Naive B cell (primary cell): Measurements from ENCODE around the gene PRPH. TPM values are rescaled to one million over a fixed set of nuclear protein-coding genes. Genes with fewer than 3 reads are reported as not detected.

Experiments used
- ATAC-seq, 2 donors: fragments of 150-1000 bp; cut with Tn5 transposase; 2 replicates each; pipeline ENCODE4 v1.10.0; 2021; ENCODE audit warnings: low read depth in 2 of 2, mild to moderate bottlenecking in 2 of 2, moderate library complexity in 2 of 2
- DNase-seq: peaks from one replicate; pipeline ENCODE4 v3.0.0; 2022
- H3K27ac Mint-ChIP-seq, 6 donors: one replicate each; pipeline ENCODE4 v1.8.0; 2020 to 2022; ENCODE audit warnings: mild to moderate bottlenecking in 6 of 6, mixed read lengths in 6 of 6, moderate library complexity in 5 of 6, inconsistent platforms in 2 of 6
- H3K27me3 Mint-ChIP-seq, 3 donors: one replicate each; pipeline ENCODE4 v1.8.0; 2021 to 2022; ENCODE audit warnings: mixed read lengths in 3 of 3, mild to moderate bottlenecking in 1 of 3
- H3K36me3 Mint-ChIP-seq, 2 donors: one replicate each; pipeline ENCODE4 v1.8.0; 2020 to 2022; ENCODE audit warnings: mixed read lengths in 2 of 2, inconsistent platforms in 1 of 2, mild to moderate bottlenecking in 1 of 2
- H3K4me1 Mint-ChIP-seq, 3 donors: one replicate each; pipeline ENCODE4 v1.8.0; 2020 to 2022; ENCODE audit warnings: mixed read lengths in 3 of 3, inconsistent platforms in 1 of 3, mild to moderate bottlenecking in 1 of 3, moderate library complexity in 1 of 3
- H3K4me3 Mint-ChIP-seq, 8 donors: one replicate each; pipeline ENCODE4 v1.8.0; 2020 to 2022; ENCODE audit warnings: mild to moderate bottlenecking in 8 of 8, mixed read lengths in 8 of 8, moderate library complexity in 8 of 8, inconsistent platforms in 2 of 8
- H3K9me3 Mint-ChIP-seq, 7 donors: one replicate each; pipeline ENCODE4 v1.8.0; 2020 to 2022; ENCODE audit warnings: mixed read lengths in 7 of 7, mild to moderate bottlenecking in 5 of 7, inconsistent platforms in 2 of 7, moderate library complexity in 1 of 7
- polyA plus RNA-seq, 6 donors: library from polyadenylated mRNA; unstranded; fragments of 300-500 nt; fragmentation: Illumina TruSeq; gene quantifications; one replicate each; pipeline ENCODE4 v1.2.3, GENCODE V29; 2021; ENCODE audit warnings: low read depth in 6 of 6

The PRPH gene
- polyA plus RNA-seq, 6 donors from 2014 or later = not detected

- peak overlapping the region in 3 of 6 donors; percentile 5 to 59 (median 28) for H3K27ac Mint-ChIP-seq
- peaks cover 39 to 51% (median 50%) of the 10 kb centered on the region in 3 donors for H3K4me1 Mint-ChIP-seq
- peak overlapping the region; percentile 74 to 93 (median 82) for H3K4me3 Mint-ChIP-seq
- ATAC-seq (no peak), DNase-seq (no peak)
- H3K27me3 Mint-ChIP-seq = peaks cover 40 to 77% (median 52%) of the 10 kb centered on the region in 3 donors
- no peaks in the 10 kb centered on the region for H3K9me3 Mint-ChIP-seq
- peaks cover 0 to 7% of the 10 kb centered on the region in 2 donors for H3K36me3 Mint-ChIP-seq
Measured at GRCh38 chr12:49342914-49343731, 48.2 kb downstream of the PRPH start.

DNA sequence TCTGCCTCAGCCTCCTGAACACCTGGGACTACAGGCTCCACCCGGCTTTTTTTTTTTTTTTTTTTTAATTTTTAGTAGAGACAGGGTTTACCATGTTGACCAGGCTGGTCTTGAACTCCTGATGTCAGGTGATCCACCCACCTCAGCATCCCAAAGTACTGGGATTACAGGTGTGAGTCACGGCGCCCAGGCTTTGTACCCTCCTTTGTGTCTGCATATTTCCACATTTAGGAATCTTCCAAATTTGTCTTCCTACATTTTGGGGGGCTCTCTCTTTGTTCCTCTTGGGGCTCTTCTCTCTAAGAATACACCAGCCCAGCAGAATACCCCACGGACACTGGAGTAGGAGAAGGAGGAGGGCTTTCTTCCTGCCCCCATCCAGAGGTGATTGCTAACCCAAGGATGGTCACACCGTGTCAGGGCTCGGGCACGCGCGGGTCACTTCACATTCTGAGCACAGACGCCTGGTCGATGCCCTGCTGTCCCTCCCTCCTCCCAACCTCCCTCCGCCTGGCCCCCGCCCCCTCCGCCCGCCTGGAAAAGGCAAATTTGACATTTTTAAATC, 49.6 kb downstream of the PRPH start:
- no peaks in the 10 kb centered on the region for H3K9me3 Mint-ChIP-seq
- H3K27ac Mint-ChIP-seq = peak overlapping the region in 1 of 6 donors; percentile 28
- H3K4me1 Mint-ChIP-seq = peaks cover 39 to 55% (median 52%) of the 10 kb centered on the region in 3 donors
- ATAC-seq (no peak), DNase-seq (no peak)
- H3K27me3 Mint-ChIP-seq = peaks cover 39 to 77% (median 49%) of the 10 kb centered on the region in 3 donors
- H3K36me3 Mint-ChIP-seq = peaks cover 0 to 7% of the 10 kb centered on the region in 2 donors
- H3K4me3 Mint-ChIP-seq = peak overlapping the region in 7 of 8 donors; percentile 45 to 89 (median 69)

- Mint-ChIP-seq H3K27ac (peak overlapping the region in 2 of 6 donors; percentile 20 to 86), H3K27me3 (peaks cover 34 to 77% (median 50%) of the 10 kb centered on the region in 3 donors)
- ATAC-seq = peak; percentile 24 to 40
Measured at GRCh38 chr12:49345051-49345824, 50.3 kb downstream of the PRPH start.

GRCh38 chr12:49345825-49346658, 51.1 kb downstream of the PRPH start:
- peaks cover 36 to 77% (median 58%) of the 10 kb centered on the region in 3 donors for H3K27me3 Mint-ChIP-seq
- peaks cover 36 to 55% (median 52%) of the 10 kb centered on the region in 3 donors for H3K4me1 Mint-ChIP-seq
- H3K36me3 Mint-ChIP-seq = peaks cover 0 to 7% of the 10 kb centered on the region in 2 donors
- ATAC-seq (no peak), DNase-seq (no peak)
- H3K27ac Mint-ChIP-seq = peak overlapping the region in 2 of 6 donors; percentile 43 to 51
- H3K9me3 Mint-ChIP-seq = no peaks in the 10 kb centered on the region
- H3K4me3 Mint-ChIP-seq = peak overlapping the region; percentile 70 to 92 (median 88)

More at GRCh38 chr12:49345051-49345824, 50.3 kb downstream of the PRPH start:
- no peak for DNase-seq
- Mint-ChIP-seq H3K9me3 (no peaks in the 10 kb centered on the region), H3K36me3 (peaks cover 0 to 7% of the 10 kb centered on the region in 2 donors), H3K4me3 (peak overlapping the region; percentile 55 to 89 (median 80)), H3K4me1 (peaks cover 39 to 55% (median 52%) of the 10 kb centered on the region in 3 donors)

DNA sequence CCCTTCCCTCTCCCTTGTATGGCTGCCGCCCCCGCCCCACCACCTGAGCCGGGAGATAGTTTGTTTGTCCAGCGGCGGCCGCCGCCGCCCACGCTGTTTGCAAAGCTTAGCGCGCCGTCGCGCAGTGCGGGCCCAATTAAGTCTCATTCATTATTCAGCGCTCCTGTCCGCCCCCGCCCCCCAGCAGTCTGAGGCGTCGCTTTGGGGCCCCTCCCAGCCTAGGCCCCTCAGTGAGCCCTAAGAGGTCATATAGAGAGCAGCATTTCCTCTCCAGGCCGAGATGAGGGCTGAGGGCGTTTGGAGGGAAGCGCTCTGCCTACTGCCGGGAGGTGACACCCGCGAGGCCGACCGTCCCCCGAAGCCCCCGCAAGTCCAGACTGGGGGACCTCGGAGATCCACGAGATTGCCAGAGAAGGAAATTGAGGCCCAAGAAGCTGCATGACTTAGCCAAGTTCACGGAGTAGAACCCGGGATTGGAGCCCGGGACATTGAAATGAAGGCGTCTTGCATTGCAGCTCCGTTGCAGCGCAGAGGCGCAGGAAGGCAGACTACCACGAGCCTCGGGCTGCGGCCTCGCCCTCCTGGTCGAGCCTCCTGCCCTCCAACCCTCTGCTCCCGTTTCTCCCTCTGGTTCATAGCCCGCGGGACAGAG, 51.8 kb downstream of the PRPH start, which contains the start of gene DNAJC22:
TSS of gene DNAJC22 (plus strand) at position 230 of the 652 bp plus-strand sequence. CDS start 1,985 bp downstream, outside the sequence.
- peak within 1 kb of the TSS; percentile 70 to 92 (median 88) for H3K4me3 Mint-ChIP-seq
- peaks cover 0 to 7% of the 10 kb centered on the region in 2 donors for H3K36me3 Mint-ChIP-seq
- peaks cover 38 to 83% (median 65%) of the 10 kb centered on the region in 3 donors for H3K27me3 Mint-ChIP-seq
- DNase-seq (no peak), ATAC-seq (peak in 1 of 2 donors; percentile 12)
- H3K9me3 Mint-ChIP-seq = no peaks in the 10 kb centered on the region
- H3K4me1 Mint-ChIP-seq = peaks cover 36 to 53% (median 52%) of the 10 kb centered on the region in 3 donors
- peak within 1 kb of the TSS in 4 of 6 donors; percentile 5 to 92 (median 42) for H3K27ac Mint-ChIP-seq

GRCh38 chr12:49347311-49348193, 52.6 kb downstream of the PRPH start:
- ATAC-seq (peak; percentile 80 to 82), DNase-seq (peak; percentile 76)
- peak overlapping the region; percentile 50 to 92 (median 88) for H3K4me3 Mint-ChIP-seq
- H3K9me3 Mint-ChIP-seq = no peaks in the 10 kb centered on the region
- H3K27ac Mint-ChIP-seq = peak overlapping the region in 3 of 6 donors; percentile 41 to 47 (median 43)
- peaks cover 0 to 7% of the 10 kb centered on the region in 2 donors for H3K36me3 Mint-ChIP-seq
- H3K27me3 Mint-ChIP-seq = peaks cover 40 to 89% (median 72%) of the 10 kb centered on the region in 3 donors
- peaks cover 36 to 51% (median 50%) of the 10 kb centered on the region in 3 donors for H3K4me1 Mint-ChIP-seq

Other genes starting within 250 kb of the PRPH start
- gene KMT2D, start 234.4 kb upstream of the PRPH start, polyA plus RNA-seq = 10 to 100 TPM in 3 of 6 donors, 1 to 10 TPM in 3; 2.6 to 33.6 (median 9.7) TPM
- gene RHEBL1, start 225.2 kb upstream of the PRPH start, polyA plus RNA-seq = 1 to 10 TPM; 4.5 to 8.6 (median 6.1) TPM
- not detected for gene DHH, start 200.3 kb upstream of the PRPH start, polyA plus RNA-seq
- 10 to 100 TPM; 42.4 to 93.6 (median 59.1) TPM for gene LMBR1L, start 184.3 kb upstream of the PRPH start, polyA plus RNA-seq
- 100 to 1,000 TPM; 355 to 614 (median 402) TPM for gene TUBA1B, start 163.8 kb upstream of the PRPH start, polyA plus RNA-seq
- gene TUBA1A, start 106.1 kb upstream of the PRPH start, polyA plus RNA-seq = 100 to 1,000 TPM; 272 to 383 (median 304) TPM
- 10 to 100 TPM; 17.0 to 38.9 (median 31.9) TPM for gene TUBA1C, start 30.1 kb upstream of the PRPH start, polyA plus RNA-seq
- gene TROAP, start 28.1 kb downstream of the PRPH start, polyA plus RNA-seq = 1 to 10 TPM in 1 of 6 donors, under 1 TPM in 1, not detected in 4; 0.86 to 2.1 TPM
- gene C1QL4, start 42.0 kb downstream of the PRPH start, polyA plus RNA-seq = not detected
- not detected for gene DNAJC22, start 51.7 kb downstream of the PRPH start, polyA plus RNA-seq
- gene SPATS2, start 72.3 kb downstream of the PRPH start, polyA plus RNA-seq = 10 to 100 TPM in 1 of 6 donors, 1 to 10 TPM in 5; 1.9 to 11.4 (median 9.0) TPM
- gene KCNH3, start 243.9 kb downstream of the PRPH start, polyA plus RNA-seq = under 1 TPM in 3 of 6 donors, not detected in 3; 0.09 to 0.33 (median 0.18) TPM